Suprapubic skin (tissue), 3 donors: ENCODE data around the gene EEF1A2.

Experiments used
- EP300 ChIP-seq: sonication (generic); formaldehyde crosslinking; IDR thresholded peaks from one replicate; pipeline ENCODE4 v1.6.1; 2017; ENCODE audit warnings: antibody characterized with exemption
- POLR2A ChIP-seq, 2 donors: fragments of 450-650 bp; IDR thresholded peaks; one replicate each; pipeline ENCODE4 v1.6.1; 2017; ENCODE audit warnings: antibody characterized with exemption in 2 of 2, mild to moderate bottlenecking in 2 of 2, moderate library complexity in 2 of 2
- TF ChIP-seq, protein P1 (sequence below), 2 donors: fragments of 200-600 bp in 1 of 2; fragments of 450-650 bp in 1 of 2; sonication (generic) in 1 of 2; IDR thresholded peaks; one replicate each; pipeline ENCODE4 v1.5.1; 2016 to 2019; ENCODE audit warnings: antibody characterized with exemption in 2 of 2, mild to moderate bottlenecking in 1 of 2, moderate library complexity in 1 of 2

DNA sequence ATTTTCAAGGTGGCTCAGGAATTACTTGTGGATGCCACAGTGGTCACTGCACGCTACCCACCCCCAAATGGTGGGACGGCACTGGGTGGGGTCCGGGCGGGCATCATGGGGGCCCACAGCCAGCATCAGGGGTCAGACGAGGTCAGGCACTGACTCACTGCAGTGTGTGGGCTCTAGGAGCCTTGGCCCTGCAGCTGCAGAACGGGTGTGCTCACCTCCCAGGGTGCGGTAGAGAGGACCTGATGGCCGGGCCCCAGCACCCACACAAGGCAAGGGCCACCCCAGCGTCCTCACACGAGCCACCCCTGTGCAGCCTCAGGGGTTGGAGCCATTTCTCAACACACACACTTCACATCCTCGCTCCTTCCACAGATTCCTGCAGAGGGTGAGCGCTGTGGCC lies 60.8 kb downstream of the EEF1A2 start:
- TF ChIP-seq, protein P1, sequence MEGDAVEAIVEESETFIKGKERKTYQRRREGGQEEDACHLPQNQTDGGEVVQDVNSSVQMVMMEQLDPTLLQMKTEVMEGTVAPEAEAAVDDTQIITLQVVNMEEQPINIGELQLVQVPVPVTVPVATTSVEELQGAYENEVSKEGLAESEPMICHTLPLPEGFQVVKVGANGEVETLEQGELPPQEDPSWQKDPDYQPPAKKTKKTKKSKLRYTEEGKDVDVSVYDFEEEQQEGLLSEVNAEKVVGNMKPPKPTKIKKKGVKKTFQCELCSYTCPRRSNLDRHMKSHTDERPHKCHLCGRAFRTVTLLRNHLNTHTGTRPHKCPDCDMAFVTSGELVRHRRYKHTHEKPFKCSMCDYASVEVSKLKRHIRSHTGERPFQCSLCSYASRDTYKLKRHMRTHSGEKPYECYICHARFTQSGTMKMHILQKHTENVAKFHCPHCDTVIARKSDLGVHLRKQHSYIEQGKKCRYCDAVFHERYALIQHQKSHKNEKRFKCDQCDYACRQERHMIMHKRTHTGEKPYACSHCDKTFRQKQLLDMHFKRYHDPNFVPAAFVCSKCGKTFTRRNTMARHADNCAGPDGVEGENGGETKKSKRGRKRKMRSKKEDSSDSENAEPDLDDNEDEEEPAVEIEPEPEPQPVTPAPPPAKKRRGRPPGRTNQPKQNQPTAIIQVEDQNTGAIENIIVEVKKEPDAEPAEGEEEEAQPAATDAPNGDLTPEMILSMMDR (IDR thresholded peaks at IDR 0.05): no peak
- TF ChIP-seq EP300: no peak
- TF ChIP-seq POLR2A (IDR thresholded peaks at IDR 0.05): no peak
